Fibroblast of pulmonary artery (primary cell): ENCODE measurements around the gene GPRIN3.
A peak's percentile ranks its signal among the peaks of the same experiment; 100 is the strongest.

Experiments
- DNase-seq: peaks from one replicate; pipeline ENCODE4 v3.0.0-alpha.2; 2010; ENCODE audit warnings: low read depth
- H3K4me3 ChIP-seq: replicated peaks from 2 replicates; pipeline ENCODE4 v1.5.1; 2011; ENCODE audit warnings: low read depth, mild to moderate bottlenecking, control low read depth, low read length, moderate library complexity
- TF ChIP-seq, protein P1 (sequence below): IDR thresholded peaks from 2 replicates; pipeline ENCODE4 v1.5.1; 2011; ENCODE audit warnings: mild to moderate bottlenecking, control low read depth, low read length, inconsistent platforms; ENCODE audit errors: missing control alignments

Gene GPRIN3

DNA sequence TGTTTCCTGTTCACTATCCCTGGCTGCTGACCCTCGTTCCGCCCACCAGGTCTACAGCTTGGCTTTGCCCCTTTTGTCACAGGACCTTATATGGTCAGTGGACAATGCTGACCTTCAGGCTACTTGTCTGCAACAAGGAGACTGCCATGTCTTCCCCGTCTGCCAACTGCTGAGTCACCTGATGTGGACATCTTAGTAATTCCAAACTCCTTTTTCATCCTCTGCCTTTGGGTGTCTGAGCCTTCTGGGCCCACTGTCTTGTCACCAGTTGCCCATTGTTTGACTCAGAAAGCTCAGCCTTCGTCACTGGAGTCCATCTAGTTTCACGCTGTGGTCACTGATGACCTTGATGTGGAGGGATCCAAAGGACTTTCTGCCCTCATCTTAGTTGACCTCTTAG lies 30.2 kb downstream of the GPRIN3 start:
- no peak overlapping the region for H3K4me3 ChIP-seq
- DNase-seq: no peak
- TF ChIP-seq, protein P1, sequence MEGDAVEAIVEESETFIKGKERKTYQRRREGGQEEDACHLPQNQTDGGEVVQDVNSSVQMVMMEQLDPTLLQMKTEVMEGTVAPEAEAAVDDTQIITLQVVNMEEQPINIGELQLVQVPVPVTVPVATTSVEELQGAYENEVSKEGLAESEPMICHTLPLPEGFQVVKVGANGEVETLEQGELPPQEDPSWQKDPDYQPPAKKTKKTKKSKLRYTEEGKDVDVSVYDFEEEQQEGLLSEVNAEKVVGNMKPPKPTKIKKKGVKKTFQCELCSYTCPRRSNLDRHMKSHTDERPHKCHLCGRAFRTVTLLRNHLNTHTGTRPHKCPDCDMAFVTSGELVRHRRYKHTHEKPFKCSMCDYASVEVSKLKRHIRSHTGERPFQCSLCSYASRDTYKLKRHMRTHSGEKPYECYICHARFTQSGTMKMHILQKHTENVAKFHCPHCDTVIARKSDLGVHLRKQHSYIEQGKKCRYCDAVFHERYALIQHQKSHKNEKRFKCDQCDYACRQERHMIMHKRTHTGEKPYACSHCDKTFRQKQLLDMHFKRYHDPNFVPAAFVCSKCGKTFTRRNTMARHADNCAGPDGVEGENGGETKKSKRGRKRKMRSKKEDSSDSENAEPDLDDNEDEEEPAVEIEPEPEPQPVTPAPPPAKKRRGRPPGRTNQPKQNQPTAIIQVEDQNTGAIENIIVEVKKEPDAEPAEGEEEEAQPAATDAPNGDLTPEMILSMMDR: no peak

DNA sequence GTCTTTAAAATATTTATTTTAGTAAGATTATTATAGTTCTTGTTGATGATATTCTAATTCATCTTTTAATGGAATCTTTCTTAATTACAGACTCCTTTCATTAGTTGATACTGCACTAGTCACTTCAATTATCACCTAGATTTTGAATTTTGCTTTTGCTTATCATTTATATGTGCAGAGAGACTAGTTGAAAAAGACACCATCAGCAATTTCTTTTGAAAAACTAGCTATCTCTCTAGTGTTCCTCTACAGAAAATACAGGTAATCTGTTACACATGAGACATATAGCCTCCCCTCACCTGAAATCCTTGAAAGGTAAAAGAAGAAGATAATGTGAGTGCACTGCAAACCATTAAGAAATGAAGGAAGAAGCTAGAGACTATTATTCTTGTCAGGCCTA lies 31.3 kb downstream of the GPRIN3 start:
- no peak overlapping the region for H3K4me3 ChIP-seq
- TF ChIP-seq, protein P1: no peak
- DNase-seq: no peak

DNA sequence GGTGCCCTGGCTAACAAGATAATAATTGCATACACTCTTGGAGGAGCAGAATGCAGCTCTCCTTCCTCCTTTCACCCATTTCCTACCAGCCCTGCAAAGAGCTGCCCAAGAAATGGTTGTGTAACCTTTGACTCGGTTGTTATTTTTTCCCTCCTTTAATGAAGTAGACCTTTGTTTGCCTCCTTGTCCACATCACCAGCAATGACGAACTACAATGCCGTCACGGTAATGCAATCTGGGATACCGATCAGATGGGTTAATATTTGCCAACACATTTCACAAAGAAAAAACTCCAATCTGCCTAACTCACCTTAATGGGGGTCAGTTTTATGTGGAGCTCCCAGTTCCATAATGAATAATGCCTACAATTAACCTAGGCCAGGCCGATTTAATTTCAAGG lies 32.0 kb downstream of the GPRIN3 start:
- no peak overlapping the region for H3K4me3 ChIP-seq
- no peak for DNase-seq
- TF ChIP-seq, protein P1: no peak

DNA sequence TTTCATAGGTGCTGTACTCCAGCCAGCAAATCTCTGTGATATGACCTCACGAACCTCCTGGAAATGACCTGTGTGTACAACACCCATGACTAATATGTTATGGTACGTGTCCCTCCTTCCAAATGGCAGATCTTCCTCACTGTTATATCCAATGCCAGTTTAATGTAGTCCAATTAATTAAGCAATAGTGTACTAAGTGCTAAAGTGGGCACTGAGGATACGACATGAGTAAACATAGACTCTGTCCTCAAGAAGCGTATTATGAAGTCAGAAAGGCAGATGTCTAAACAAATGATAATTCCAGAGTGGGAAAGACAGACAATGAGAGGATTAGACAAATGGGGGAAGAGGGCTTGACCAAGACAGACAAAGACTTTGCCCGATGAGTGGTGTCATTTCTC lies 33.9 kb downstream of the GPRIN3 start:
- TF ChIP-seq, protein P1: no peak
- DNase-seq: no peak
- H3K4me3 ChIP-seq: no peak overlapping the region

DNA sequence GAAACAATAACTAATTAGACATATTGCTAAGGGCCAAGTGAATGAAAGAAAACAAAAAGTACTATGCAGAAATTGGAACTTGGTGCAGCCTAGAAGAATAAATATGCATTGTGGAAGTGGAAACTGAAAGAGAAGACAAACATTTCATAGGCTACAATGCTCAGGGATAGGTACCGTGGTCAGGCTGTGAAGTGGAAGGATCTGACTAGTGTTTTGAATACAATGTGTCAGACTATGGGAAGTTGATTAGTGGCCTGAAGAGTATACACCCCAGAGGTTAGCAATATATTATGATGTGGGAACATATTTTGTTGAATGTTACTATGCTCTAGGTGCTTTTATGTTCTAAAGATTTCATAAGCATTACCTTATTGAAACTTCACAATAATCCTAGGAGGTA lies 36.8 kb downstream of the GPRIN3 start:
- DNase-seq: no peak
- no peak overlapping the region for H3K4me3 ChIP-seq
- TF ChIP-seq, protein P1: no peak

DNA sequence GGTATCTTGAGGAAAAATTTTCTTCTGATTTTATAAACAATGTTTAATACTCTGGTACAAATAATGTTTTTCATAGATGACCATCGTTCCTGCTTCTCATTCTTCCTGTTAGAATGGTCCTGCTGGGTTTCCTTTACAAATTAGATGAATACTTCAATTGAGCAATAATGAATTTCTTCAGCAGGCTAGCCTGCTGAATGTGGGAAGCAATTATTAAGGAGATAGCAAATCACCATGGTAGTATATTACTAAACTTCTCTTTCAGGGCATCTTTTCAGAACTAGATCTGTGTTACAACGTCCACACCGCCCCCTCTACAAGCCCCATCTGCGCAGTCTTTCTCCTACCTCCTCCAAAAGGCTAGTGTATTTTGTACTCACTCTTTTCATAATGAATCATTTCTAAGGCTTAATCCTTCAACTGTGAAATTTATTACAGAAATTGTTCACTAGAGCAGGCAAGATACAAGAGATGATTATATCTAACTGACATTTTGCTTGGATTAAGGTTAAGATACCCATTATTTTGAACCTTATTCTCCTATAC lies 38.4 kb downstream of the GPRIN3 start:
- no peak overlapping the region for H3K4me3 ChIP-seq
- no peak for DNase-seq
- TF ChIP-seq, protein P1: no peak

DNA sequence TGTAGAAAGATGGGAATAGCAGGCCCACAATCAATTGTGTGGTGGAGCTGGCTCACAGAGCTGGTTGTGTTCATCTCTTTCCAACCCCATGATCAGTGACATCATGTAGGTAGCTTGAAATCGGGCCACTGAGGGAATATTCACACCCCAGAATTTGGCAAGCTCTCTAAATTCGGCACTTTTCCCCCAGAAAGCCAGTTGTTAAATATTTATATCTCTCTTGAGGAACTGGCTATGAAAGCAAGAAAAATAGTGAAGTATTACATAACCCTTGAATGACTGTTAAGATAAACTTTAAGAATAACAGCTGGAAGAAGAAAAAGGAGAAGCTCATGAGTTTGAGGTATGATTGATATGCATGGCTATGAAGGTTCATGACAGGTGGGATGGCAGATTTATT lies 38.9 kb downstream of the GPRIN3 start:
- DNase-seq: peak; percentile 25
- H3K4me3 ChIP-seq: no peak overlapping the region
- TF ChIP-seq, protein P1: no peak
